Stimulated activated CD8-positive, alpha-beta memory T cell treated with anti-CD3 and anti-CD28 coated beads, Interleukin-15, amount 100 ng/mL, for 24 hours (primary cell): ENCODE data around the gene SCN4A.
"Not testable (repeated sequence)": the region's sequence is repeated elsewhere in the genome, so short reads cannot be mapped to it uniquely, and the experiment has no call there.

ENCODE experiments used
- DNase-seq: peaks from one replicate; pipeline ENCODE4 v3.0.0-alpha.2; 2020; ENCODE audit warnings: low read depth

The SCN4A gene

GRCh38 chr17:63915753-63916152 lies 57.0 kb downstream of the SCN4A start:
- DNase-seq = not testable (repeated sequence)

- DNase-seq = no peak
Observed at GRCh38 chr17:63914471-63914870, 58.2 kb downstream of the SCN4A start.

- DNase-seq = peak; percentile 32
Observed at GRCh38 chr17:63911657-63912100, 61.0 kb downstream of the SCN4A start.

GRCh38 chr17:63911041-63911635 lies 61.6 kb downstream of the SCN4A start, which contains the start of gene CSHL1:
Gene CSHL1 (minus strand): TSS chr17:63911258. CDS start chr17:63911196, 62 bp downstream.
- DNase-seq = no peak

GRCh38 chr17:63910096-63910495 lies 62.6 kb downstream of the SCN4A start:
- no peak for DNase-seq

- not testable (repeated sequence) for DNase-seq
Observed at GRCh38 chr17:63909586-63909985, 63.1 kb downstream of the SCN4A start.

GRCh38 chr17:63907161-63907778 lies 65.4 kb downstream of the SCN4A start:
- not testable (repeated sequence) for DNase-seq

- DNase-seq = not testable (repeated sequence)
Observed at GRCh38 chr17:63904796-63905195, 67.9 kb downstream of the SCN4A start.

- DNase-seq = not testable (repeated sequence)
Observed at GRCh38 chr17:63903787-63904201, 68.9 kb downstream of the SCN4A start.

GRCh38 chr17:63901971-63902370 lies 70.7 kb downstream of the SCN4A start:
- DNase-seq = not testable (repeated sequence)

GRCh38 chr17:63898899-63899798 lies 73.6 kb downstream of the SCN4A start:
- not testable (repeated sequence) for DNase-seq

- DNase-seq = not testable (repeated sequence)
Observed at GRCh38 chr17:63896524-63897354, 76.0 kb downstream of the SCN4A start, which contains the start of gene CSH1. Gene CSH1 (minus strand): TSS chr17:63896574. CDS start chr17:63896511, 63 bp downstream.

GRCh38 chr17:63894821-63895220 lies 77.9 kb downstream of the SCN4A start:
- DNase-seq = not testable (repeated sequence)

GRCh38 chr17:63894021-63894420 lies 78.7 kb downstream of the SCN4A start:
- DNase-seq = not testable (repeated sequence)

GRCh38 chr17:63892316-63893037 lies 80.2 kb downstream of the SCN4A start:
- DNase-seq = not testable (repeated sequence)

GRCh38 chr17:63889026-63889848 lies 83.5 kb downstream of the SCN4A start:
- DNase-seq = not testable (repeated sequence)
